ENCODE data around the gene ZNF620.

- TF ChIP-seq EZH2 (IDR thresholded peaks at IDR 0.05; ENCODE audit: low read length, unreplicated experiment) (no peak), CTCF (conservative IDR thresholded peaks at IDR 0.05; ENCODE audit: low read depth, low read length) (no peak)
Measured at GRCh38 chr3:40550167-40550566, 44.3 kb downstream of the ZNF620 start.
